ENCODE measurements around the gene B3GALNT1. TPM values are rescaled to one million over a fixed set of nuclear protein-coding genes. Genes with fewer than 3 reads are reported as not detected.

B3GALNT1 gene, protein sequence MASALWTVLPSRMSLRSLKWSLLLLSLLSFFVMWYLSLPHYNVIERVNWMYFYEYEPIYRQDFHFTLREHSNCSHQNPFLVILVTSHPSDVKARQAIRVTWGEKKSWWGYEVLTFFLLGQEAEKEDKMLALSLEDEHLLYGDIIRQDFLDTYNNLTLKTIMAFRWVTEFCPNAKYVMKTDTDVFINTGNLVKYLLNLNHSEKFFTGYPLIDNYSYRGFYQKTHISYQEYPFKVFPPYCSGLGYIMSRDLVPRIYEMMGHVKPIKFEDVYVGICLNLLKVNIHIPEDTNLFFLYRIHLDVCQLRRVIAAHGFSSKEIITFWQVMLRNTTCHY
- not detected for total RNA-seq

DNA sequence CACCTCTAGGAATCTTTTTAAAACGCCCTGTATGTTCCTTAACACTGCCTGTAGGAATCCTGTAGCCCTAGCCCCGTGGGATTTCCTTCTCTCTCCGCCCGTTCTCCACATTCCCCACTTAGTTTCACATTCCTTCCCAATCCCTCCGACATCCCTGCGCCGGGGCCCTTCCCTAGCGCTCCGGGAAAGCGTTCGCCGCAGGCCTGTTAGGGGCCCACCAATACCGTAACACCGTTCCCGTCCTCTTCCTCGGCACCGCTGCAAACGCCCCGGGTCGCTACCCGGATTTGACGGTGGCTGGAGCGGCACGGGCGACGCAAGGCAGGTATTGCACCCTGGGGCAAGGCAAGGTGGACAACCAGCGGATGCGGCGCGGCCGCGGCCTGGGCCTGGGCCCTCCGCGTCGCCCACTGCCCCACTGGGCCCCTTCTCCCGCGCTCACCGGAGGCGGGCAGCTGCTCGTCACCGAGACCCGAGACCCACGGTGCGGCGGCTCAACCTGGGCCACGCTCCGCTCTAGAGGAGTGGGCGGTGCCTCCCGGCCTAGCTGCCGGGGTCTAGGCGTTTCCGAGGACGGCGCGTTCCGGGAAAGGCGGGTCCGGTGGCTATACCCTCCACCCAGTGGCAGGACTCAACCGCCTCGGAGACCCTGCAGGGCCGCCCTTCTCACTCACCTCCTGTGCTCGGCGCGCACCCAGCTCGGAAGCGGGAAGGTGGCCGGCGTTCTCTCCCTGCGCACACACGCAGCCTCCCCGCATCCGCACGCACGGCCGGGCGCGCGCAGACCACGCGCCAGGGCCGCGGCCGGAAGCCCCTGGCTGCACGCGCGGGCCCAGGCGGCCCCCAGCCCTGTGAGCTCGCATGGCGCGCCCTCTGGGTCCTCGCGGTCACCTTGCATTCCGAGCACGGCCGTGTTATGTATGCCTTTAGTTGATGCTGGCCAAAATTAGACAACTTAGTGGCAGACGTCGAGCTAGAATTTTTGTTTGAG is at the start of gene B3GALNT1:
B3GALNT1 (minus strand) TSS at position 789 of the 991 bp plus-strand sequence. CDS start 18,595 bp downstream, outside the sequence.
- no peak for DNase-seq

DNA sequence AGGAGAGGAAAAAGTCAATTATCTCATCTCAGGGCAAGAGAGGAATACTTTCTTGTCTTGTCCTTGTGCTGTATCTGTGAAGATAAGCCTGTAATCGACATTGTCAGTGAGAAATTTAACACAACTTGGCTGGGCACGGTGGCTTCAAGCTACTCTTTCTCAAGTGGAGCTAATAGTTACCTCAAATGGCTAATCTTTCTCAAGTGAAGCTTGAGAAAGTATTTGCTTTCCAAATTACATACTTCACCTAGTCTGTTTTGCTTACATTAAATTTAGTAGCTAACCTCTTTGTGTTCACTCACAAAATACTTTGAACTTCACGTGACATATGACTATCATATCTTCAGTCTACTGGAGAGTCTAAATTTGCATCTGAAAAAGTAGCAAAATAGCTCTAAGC is 48.3 kb upstream of the B3GALNT1 start:
- DNase-seq, result no peak

DNA sequence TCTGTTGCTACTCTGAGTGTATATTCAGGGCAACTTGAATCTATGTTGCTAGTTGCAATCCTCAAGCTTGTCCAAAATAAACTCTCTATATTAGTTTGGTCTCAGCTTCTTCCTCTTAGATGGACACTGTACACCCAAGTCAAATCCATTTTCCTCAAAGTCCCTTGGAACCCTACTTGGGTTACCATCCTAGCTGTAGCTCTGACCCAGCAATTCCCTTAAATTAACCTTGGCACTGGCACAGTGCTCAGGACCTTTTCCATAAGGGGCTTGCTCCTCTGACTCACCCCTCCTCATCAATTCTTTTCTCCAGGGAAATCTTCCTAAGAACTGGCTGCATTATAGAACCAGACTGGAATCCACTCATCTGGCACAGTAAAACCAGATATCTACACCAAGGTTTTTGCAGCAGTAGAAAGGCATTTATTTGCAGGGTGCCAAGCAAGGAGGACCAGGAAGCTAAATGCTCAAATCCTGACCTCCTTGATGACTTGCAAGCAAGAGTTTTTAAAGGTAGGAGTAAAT is 44.9 kb upstream of the B3GALNT1 start:
- no peak for DNase-seq

DNA sequence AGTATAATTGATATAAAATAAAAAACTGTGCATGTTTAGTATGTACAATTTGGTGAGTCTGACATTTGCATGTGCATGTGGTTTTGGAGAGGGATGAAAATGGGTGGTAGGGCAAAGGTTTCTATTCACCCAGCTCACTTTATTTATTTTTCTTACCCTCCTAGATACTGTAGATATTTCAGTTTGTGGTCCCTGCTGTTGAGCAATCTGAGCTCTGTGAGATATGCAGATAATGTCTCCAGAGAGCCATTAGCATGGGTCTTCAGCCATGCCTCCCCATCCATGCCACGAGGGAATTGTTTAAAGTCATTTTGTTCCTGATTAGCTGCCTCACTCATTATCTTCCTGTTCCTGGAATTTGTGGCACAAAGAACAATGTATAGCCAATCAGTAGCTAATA is 44.4 kb upstream of the B3GALNT1 start:
- no peak for DNase-seq

DNA sequence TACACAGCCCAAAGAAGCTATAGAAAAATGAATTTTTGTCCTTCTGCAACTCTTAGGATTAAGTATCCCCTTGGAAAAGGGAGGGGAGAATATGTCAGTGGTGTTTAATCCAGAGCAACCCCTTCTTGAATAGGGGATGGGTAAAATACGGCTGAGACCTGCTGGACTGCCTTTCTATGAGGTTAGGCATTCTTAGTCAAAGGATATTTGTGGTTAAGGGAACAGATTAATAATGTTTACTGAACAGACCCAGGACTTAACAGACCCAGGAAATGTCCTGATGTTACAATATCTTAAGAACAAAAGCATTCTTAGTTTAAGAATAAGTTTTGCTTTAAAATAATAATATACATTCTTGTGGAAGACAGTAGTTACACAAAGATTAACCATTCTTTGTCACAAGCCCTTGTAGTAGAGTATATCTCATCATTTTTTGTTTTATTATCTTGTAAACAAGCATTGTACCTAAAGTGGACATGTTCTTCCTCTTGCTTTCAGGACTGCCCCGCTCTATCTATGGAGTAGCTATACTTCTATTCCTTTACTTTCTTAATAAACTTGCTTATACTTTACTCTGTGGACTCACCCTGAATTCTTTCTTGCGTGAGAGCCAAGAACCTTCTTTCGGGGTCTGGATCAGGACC is 43.8 kb upstream of the B3GALNT1 start:
- no peak for DNase-seq

DNA sequence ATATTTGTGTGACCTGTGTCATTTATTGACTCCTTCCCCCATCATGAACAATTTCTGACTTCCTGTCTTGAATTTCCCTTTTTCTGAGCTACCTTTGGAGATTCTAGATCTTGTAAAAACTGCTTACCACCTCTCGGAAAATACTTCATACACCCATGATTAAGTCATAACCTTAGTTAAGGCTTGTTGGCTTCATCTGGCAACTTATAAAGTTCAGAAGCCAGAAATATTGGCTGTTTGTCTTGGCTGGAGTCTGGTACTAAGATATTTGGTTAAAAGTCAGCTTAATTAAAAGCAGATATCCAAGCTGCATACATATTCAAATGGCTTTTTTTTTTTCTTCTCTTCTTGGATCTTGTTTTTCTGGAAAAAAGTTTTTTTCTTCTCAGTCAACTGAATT is 37.3 kb upstream of the B3GALNT1 start:
- no peak for DNase-seq

DNA sequence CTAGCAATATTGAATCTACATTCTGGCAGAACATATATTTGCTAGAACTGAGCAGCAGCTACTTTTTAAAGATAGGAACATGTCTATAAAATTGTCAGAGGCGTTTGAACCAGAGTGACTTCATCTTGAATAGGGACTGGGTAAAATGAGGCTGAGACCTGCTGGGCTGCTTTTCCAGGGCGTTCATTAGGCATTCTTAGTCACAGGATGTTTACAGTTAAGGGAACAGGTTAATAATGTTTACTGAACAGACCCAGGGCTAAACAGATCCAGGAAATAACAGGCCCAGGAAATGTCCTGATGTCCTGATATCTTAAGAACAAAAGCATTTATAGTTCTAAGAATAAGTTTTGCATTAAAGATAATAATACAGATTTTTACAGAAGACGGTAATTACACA is 34.5 kb upstream of the B3GALNT1 start:
- no peak for DNase-seq

DNA sequence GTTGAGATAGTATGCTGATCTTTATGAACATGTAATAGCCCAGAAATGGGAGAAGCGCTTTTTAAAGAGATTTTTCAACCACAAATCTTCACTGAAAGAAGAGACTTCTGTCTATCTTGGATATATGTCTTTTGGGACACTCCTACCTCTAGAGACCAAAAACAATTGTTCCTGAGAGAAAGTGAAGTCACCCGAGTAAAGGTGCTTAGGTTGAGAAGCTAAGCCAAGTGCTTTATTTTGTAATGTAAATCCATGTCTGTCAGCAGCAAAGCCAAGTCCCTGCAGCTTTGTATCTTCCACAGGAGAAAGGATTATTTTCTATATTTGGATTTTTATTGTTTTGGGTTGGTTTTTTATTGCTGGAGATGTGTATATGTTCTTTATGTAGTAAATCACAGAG is 32.1 kb upstream of the B3GALNT1 start:
- DNase-seq, result no peak

DNA sequence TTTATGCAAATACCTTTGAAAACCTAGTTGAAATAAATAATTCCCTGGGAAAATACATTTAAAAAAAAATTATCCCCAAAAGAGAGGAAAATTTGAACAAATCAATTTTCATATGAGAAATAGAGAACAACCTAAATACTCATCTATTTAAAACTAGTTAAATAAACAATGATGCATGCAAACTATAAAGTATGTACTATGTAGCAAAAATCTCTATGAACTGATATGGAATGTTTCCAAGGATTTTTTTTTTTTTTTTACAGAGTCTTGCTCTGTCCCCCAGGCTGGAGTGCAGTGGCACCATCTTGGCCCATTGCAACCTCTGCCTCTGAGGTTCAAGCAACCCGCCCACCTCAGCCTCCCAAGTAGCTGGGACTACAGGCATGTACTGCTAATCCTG is 27.2 kb upstream of the B3GALNT1 start:
- DNase-seq, result no peak

DNA sequence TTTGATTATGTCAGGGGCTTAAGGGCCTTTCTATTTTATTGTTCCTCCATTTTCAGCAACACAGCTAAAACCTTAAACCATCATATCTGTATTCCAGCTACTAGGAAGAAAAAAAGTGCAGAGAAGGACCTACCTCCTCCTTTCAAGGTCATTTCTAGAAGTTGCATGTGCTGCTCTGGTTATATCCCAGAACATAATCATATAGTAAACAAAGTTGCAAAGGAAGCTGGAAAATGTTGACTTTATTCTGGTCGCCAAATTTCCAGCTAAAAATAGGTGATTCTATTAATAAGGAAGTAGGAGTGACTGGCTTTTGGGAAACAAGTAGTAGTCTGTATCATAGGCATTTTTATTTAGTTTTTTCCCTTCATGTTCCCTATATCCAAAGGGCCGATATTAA is 21.3 kb upstream of the B3GALNT1 start:
- no peak for DNase-seq

DNA sequence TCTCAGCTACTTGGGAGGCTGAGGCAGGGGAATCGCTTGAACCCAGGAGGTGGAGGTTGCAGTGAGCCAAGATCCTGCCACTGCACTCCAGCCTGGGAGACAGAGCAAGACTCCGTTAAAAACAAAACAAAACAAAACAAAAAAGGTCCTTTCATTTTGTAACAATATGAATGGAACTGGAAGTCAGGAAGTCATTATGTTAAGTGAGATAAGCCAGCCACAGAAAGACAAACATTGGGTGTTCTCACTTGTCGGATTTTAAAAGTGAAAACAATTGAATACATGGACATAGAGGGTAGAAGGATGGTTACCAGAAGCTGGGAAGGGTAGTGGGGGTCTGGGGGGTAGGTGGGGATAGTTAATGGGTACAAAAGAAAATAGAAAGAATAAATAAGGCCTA is 12.5 kb upstream of the B3GALNT1 start:
- no peak for DNase-seq

DNA sequence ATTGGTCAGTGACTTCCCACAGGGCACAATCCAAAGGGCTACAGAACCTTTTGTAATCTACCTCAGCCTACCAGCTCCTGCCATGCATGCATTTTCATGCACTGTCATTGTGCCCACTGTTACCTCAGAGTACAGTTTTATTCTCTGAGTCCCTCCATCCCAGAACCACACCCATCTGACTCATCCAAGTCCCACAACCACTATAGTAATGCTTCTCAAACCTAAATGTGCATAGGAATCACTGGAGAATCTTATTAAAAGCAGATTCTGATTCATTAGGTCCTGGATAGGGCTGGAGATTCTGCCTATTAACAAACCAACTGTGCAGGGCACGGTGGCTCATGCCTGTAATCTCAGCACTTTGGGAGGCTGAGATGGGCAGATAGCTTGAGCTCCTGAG is 3.7 kb upstream of the B3GALNT1 start:
- no peak for DNase-seq

DNA sequence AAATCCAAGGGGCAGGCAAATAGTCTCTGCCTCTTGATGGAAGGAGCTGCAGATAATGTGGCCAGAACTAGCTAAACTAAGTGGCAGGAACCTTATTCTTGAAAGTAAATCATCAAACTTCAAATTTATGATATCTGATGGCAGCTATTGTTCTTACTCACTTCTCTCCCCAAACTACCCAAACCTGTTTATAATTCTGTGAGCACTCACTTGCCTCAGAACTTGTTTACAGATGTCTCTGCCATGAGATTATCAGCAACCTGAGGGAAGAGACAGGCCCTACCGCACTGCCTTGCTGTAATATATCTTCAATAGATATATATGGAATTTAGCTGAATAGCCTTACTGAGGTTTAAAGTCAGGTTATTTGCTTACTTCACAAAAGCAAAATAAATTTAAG is 2.2 kb upstream of the B3GALNT1 start:
- no peak for DNase-seq

DNA sequence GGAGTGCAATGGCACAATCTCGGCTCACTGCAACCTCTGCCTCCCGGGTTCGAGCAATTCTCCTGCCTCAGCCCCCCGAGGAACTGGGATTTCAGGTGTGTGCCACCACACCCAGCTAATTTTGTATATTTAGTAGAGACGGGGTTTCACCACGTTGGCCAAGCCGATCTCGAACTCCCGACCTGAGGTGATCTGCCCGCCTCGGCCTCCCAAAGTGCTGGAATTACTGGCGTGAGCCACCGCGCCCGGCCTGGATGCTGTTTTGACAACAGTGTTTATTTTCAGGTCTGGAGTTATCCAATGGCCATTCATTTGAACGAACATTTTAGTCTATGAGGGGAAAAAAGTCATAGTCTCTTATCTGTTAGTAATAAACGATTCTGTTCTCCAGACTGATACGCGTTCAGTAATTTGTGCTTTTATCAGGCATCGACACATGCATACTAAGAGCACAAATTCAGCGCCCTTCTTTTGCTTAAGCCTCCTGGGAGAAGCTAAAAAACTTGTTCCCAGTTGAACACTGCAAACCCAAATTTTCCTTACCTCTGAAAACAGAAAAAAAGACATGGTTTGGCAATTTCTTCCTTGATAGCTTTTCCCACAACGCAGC is 1.3 kb downstream of the B3GALNT1 start:
- DNase-seq, result no peak

DNA sequence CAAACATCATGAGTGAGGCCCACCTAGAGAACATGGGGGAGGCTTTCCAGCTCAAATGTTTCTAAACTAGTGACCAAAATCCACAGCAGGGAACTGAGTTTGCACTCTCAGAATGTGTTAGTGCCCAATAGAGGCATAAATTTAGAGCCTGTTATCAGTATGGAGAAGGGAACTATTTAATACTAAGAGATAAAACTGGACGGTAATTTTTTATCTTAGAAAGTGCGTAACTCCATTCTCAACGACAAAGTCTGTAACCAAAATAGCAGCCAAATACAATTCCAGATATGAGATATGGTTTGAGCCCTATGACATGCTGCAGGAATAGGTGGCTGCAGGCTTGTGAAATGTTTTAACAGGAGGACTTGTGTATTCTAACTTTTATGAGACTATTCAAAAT is 3.5 kb downstream of the B3GALNT1 start:
- DNase-seq, result no peak

DNA sequence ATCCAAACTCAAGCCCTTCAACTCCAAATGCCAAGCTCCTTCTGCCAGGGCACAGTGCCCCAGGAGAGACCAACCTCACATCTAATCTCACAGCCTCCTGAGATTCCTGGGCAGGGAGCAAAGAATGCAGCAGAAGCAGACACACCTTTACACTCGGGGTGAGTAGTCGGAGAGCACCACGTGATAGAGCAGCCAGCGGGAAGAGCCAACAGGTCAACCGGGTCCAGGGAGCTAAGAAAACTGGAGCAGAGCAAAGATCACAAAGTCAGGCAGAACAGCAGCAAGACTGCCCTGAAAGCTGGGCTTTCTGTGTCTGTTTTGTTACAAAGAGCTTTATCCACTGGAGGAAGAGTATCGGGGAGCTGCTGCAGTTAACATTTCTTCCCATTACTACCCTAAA is 4.2 kb downstream of the B3GALNT1 start:
- no peak for DNase-seq

DNA sequence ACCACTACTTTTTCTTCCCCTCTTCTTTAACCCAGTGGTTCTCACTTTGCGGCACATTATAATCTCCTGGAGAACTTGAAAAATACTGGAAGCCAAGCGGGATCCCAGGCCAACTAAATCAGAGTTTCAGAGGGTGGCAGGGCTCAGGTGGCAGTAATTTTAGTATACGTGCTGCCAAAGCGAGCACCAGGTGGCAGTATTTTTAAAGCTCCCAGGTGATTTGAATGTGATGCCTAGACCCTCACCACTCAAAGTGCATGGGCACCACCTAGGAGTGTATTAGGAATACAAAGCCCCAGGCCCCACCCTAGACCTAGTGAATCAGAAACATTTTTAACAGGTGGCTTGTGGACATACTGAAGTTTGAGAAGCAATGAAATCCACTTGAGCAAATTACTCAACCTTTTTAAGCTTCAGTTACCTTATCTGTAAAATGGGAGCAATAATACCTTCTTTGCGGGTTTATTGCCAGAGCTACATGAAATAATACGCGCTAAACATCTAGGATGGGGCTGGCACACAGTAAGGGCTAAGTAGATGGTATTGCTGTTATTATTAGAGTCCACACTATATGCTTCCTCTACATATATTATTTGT is 8.3 kb downstream of the B3GALNT1 start:
- DNase-seq, result no peak

DNA sequence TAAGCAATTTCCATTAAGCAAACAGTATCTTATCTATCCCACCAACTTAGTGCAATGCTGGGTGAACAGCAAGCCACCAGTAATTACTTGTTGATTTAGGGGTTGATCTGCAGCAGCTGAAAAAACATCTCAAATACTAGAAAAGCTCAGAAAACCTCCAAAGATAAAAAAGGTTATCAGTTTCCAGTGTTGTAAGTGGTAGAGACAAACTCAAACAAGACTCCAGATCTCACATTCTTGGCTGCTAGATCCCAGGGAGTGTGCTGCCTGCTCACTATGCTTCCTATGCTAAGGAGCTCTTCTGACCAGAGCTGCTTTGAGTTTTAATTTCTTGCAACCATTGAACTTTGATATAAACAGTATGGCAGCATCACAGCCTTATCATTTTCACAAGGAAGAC is 11.3 kb downstream of the B3GALNT1 start:
- DNase-seq, result no peak

DNA sequence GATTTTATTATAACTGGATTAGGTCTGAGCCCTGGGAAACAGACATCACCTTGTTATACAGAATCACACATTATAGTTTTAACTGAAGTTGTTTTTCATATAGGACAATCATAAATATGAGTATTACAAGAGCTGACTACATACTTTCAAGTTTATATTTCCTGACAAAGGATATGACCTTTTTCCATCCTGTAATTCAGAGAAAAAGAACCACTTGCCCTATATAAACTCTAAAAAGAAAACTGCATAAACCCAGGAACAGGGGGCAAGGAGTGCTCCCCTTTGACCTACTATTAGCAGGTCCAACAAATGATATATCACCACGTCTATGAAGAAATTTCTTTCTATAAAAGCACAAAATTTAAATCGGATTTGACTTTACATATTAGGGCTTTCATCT is 20.9 kb downstream of the B3GALNT1 start:
- no peak for DNase-seq

DNA sequence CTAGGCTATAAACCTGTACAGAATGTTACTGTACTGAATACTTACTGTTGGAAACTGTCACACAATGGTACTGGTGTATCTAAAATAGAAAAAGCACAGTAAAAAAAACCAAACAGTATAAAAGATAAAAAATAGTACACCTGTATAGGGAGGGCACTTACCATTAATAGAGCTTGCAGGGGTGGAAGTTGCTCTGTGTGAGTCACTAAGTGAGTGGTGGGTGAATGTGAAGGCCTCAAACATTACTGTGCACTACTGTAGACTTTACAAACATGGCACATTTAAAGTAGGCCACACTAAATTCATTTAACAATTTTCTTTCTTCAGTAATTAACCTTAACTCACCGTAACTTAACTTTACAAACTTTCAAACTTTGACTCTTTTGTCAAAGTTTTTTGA is 22.0 kb downstream of the B3GALNT1 start:
- DNase-seq, result no peak

DNA sequence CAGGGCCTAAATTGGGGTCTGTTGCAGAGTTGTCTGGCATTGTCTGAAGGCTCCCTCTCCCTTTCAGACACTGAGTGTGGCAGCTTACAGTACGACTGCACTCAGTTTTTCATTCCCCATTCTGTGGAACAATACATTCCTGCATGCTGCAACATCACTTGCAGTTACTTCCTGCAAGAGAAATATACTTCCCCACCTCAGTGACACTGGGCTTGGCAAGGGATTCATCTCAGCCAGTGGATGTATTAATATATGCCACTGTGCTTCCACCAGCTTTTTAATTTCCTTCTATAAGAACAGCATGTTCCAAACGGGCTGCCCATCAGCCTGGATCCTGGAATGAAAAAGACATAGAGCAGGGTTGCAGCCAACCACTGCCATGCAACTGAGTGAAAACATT is 23.1 kb downstream of the B3GALNT1 start:
- DNase-seq, result no peak

DNA sequence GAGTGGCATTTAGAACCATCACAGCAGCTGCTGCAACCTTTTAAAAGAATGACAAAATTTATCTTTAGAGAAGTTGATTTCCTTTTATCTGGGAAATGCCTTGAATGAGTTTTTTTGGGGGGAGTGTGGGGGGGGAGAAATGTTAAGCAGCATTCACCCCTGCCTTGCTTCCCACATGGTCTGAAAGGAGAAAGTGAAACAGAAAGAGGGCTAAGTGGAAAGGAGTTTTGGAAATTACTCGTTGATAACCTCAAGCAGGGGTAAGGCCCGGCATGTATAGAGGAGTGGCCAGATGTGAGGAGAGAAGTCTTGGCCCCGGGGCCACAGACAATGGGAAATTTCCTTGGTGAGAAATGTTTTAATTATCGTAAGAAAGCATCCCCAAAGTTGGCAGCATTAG is 23.5 kb downstream of the B3GALNT1 start:
- DNase-seq, result no peak
